Endothelial cell of umbilical vein (primary cell): ENCODE measurements around the gene STK11IP. TPM values are rescaled to one million over a fixed set of nuclear protein-coding genes. Genes with fewer than 3 reads are reported as not detected.

Source experiments
- BruUV-seq: library from RNA; stranded (reverse); fragments of 400-500 nt; replicated peaks from 2 replicates; lab custom pipeline; 2021; lab: Mats Ljungman, UMichigan
- CTCF ChIA-PET: fragments of 300-600, 350-600 bp; sonication (Branson Sonifier 250); formaldehyde crosslinking; loops from one replicate; lab custom pipeline; 2021; ENCODE audit warnings: antibody characterized with exemption, inconsistent platforms; lab: Charles Lee
- POLR2A ChIA-PET: fragments of 300-600, 350-600 bp; sonication (Branson Sonifier 250); formaldehyde crosslinking; loops from one replicate; lab custom pipeline; 2021; ENCODE audit warnings: antibody characterized with exemption, inconsistent platforms; lab: Charles Lee
- DNase-seq: peaks from one replicate; pipeline ENCODE4 v3.0.0-alpha.2; 2011; ENCODE audit warnings: low read depth, low spot score
- FAIRE-seq: peaks from 2 replicates; lab custom pipeline; 2011; peaks lifted over from hg19 to GRCh38; lab: Jason Lieb, UNC
- H2AFZ ChIP-seq: 2 replicates; pipeline ENCODE4 v1.6.0; 2012; ENCODE audit warnings: low read depth, low read length, control low read depth, inconsistent platforms
- H3K27ac ChIP-seq: 2 replicates; pipeline ENCODE4 v1.5.1; 2011; ENCODE audit warnings: low read depth, mild to moderate bottlenecking, control low read depth, low read length, moderate library complexity; ENCODE audit not compliant: insufficient read depth
- H3K27me3 ChIP-seq, 2 experiments: 2 replicates each; pipeline versions ENCODE4 v1.6.0 to v1.6.1; 2011; ENCODE audit warnings: low read length in 2 of 2, mixed read lengths in 1 of 2; ENCODE audit not compliant: control insufficient read depth in 2 of 2, insufficient read depth in 2 of 2
- H3K36me3 ChIP-seq, 2 experiments: 2 replicates in 1 of 2; 3 replicates in 1 of 2; pipeline ENCODE4 v1.5.1; 2011; ENCODE audit warnings: low read length in 2 of 2, mild to moderate bottlenecking in 1 of 2, moderate library complexity in 1 of 2; ENCODE audit not compliant: control insufficient read depth in 2 of 2, insufficient read depth in 2 of 2; ENCODE audit errors: extremely low read depth in 1 of 2
- H3K4me1 ChIP-seq: 3 replicates; pipeline ENCODE4 v1.5.1; 2011; ENCODE audit warnings: mild to moderate bottlenecking, low read length; ENCODE audit not compliant: control insufficient read depth, insufficient read depth; ENCODE audit errors: extremely low read depth
- H3K4me2 ChIP-seq: 2 replicates; pipeline ENCODE4 v1.6.1; 2011; ENCODE audit warnings: low read length, control low read depth, mixed read lengths; ENCODE audit not compliant: insufficient read depth
- H3K4me3 ChIP-seq, 3 experiments: fragments of 200-600 bp in 1 of 3; sonication (generic), shearing (Covaris generic) in 1 of 3; replicated peaks in 1 of 3; 2 replicates each; pipeline ENCODE4 v1.5.1; 2011 to 2016; ENCODE audit warnings: control low read depth in 3 of 3, low read length in 3 of 3, mild to moderate bottlenecking in 2 of 3, inconsistent platforms in 1 of 3, low read depth in 1 of 3, moderate library complexity in 1 of 3; ENCODE audit not compliant: insufficient read depth in 1 of 3
- H3K79me2 ChIP-seq: 2 replicates; pipeline ENCODE4 v1.6.0; 2012; ENCODE audit warnings: low read length, inconsistent platforms; ENCODE audit not compliant: control insufficient read depth, insufficient read depth
- H3K9ac ChIP-seq: replicated peaks from 2 replicates; pipeline ENCODE3; 2011; ENCODE audit warnings: low read length, control low read depth; ENCODE audit not compliant: insufficient read depth; ENCODE audit errors: extremely low read depth
- H3K9me1 ChIP-seq: replicated peaks from 3 replicates; pipeline ENCODE4 v1.6.0; 2011; ENCODE audit warnings: mild to moderate bottlenecking, low read length; ENCODE audit not compliant: control insufficient read depth, insufficient read depth; ENCODE audit errors: extremely low read depth
- H3K9me3 ChIP-seq: replicated peaks from 2 replicates; pipeline ENCODE4 v1.5.1; 2012; ENCODE audit warnings: low read length, inconsistent platforms; ENCODE audit not compliant: control insufficient read depth, insufficient read depth
- H4K20me1 ChIP-seq: replicated peaks from 2 replicates; pipeline ENCODE3; 2011; ENCODE audit warnings: mild to moderate bottlenecking, low read length; ENCODE audit not compliant: control insufficient read depth, insufficient read depth; ENCODE audit errors: extremely low read depth
- CTCF ChIP-seq, 2 donors: IDR thresholded peaks; 1 replicate in 1 of 2; 2 replicates in 1 of 2; pipeline ENCODE4 v1.5.1; 2011; ENCODE audit warnings: low read length in 2 of 2, mild to moderate bottlenecking in 2 of 2, moderate library complexity in 2 of 2, control low read depth in 1 of 2, inconsistent platforms in 1 of 2, low read depth in 1 of 2; ENCODE audit not compliant: insufficient read depth in 1 of 2; ENCODE audit errors: extremely low read depth in 1 of 2
- FOS ChIP-seq: IDR thresholded peaks from 2 replicates; pipeline ENCODE4 v1.6.1; 2011; ENCODE audit warnings: mild to moderate bottlenecking, low read length, moderate library complexity, borderline replicate concordance; ENCODE audit not compliant: insufficient read depth
- GATA2 ChIP-seq: IDR thresholded peaks from 2 replicates; pipeline ENCODE4 v1.7.0; 2011; ENCODE audit warnings: low read depth, mild to moderate bottlenecking, moderate library complexity, mixed read lengths, low read length; ENCODE audit not compliant: insufficient read length, insufficient read depth
- MAX ChIP-seq: IDR thresholded peaks from 2 replicates; pipeline ENCODE4 v1.6.1; 2011; ENCODE audit not compliant: insufficient read depth, insufficient read length
- MYC ChIP-seq: IDR thresholded peaks from one replicate; pipeline ENCODE4 v1.6.1; 2011; ENCODE audit warnings: mild to moderate bottlenecking, low read depth, low read length
- dilution Hi-C: fragments of 300-500 bp; cut with MboI; formaldehyde crosslinking; loops from one replicate; pipeline ENCODE4 v1.15.0; 2019; ENCODE audit warnings: low sequenced_read_pairs; ENCODE audit not compliant: extremely low pct_ligation_motif_present
- intact Hi-C: fragments of 100-400 bp; cut with micrococcal nuclease; formaldehyde crosslinking; loops from one replicate; pipeline ENCODE4 v1.10.0; 2022
- polyA plus RNA-seq, 4 experiments: library from polyadenylated mRNA; depleted of rRNA in 3 of 4; stranded (reverse) in 3 of 4; unstranded in 1 of 4; fragments of >200 nt; gene quantifications; 2 replicates each; pipeline versions ENCODE4 v1.2.1 to v1.2.3, GENCODE V29; 2011 to 2012; ENCODE audit warnings: missing spikeins in 1 of 4
- total RNA-seq: library from RNA; stranded (reverse); gene quantifications from 2 replicates; pipeline ENCODE4 v1.2.3, GENCODE V29; 2021

Gene STK11IP
- total and polyA plus RNA-seq, 2 donors (not counting 3 experiments of a cell fraction or from before 2014, with no cell fraction given): 17.7 to 19.2 TPM

GRCh38 chr2:219627103-219628100, 29.7 kb downstream of the STK11IP start, which contains the start of gene SLC4A3:
Gene SLC4A3 (plus strand): TSS chr2:219627630. CDS start chr2:219627993, 363 bp downstream.
- no peak for TF ChIP-seq CTCF (IDR thresholded peaks at IDR 0.05; ENCODE audit: extremely low read depth in 1 of 2, insufficient read depth in 1 of 2, low read depth in 1 of 2, low read length in 2 of 2)
- TF ChIP-seq FOS: no peak
- TF ChIP-seq MAX: no peak
- TF ChIP-seq GATA2: no peak
- TF ChIP-seq MYC: no peak
- Histone ChIP-seq H3K9me3 (no peaks in the 10 kb centered on the region), H3K4me1 (no peaks in the 10 kb centered on the region), H3K9me1 (no peaks in the 10 kb centered on the region), H4K20me1 (no peaks in the 10 kb centered on the region), H3K4me3 (peak within 1 kb of the TSS in 2 of 3 experiments; percentile 23 to 25), H3K9ac (no peak within 1 kb of the TSS), H3K27me3 (peaks cover 9 to 14% of the 10 kb centered on the region in 2 experiments), H3K36me3 (no peaks in the 10 kb centered on the region), H2AFZ (peak within 1 kb of the TSS; percentile 42), H3K27ac (no peak within 1 kb of the TSS), H3K79me2 (no peaks in the 10 kb centered on the region), H3K4me2 (peak within 1 kb of the TSS; percentile 51)
- DNase-seq: no peak
- dilution Hi-C loops (no loop called here), intact Hi-C loops (no loop called here)
- FAIRE-seq: no peak
- POLR2A ChIA-PET: no interaction called here
- no TSS peak for BruUV-seq
- CTCF ChIA-PET: interaction anchor here (1.3 to 2.0 kb wide), 2 partner anchors 66 to 97 kb away, joined by 4 to 5 read pairs; no protein-coding TSS in a partner anchor
